Smooth muscle cell (in vitro differentiated cells): Measurements from ENCODE around the gene ZFYVE27. TPM values are rescaled to one million over a fixed set of nuclear protein-coding genes. Genes with fewer than 3 reads are reported as not detected.

Source experiments
- DNase-seq: peaks from one replicate; lab custom pipeline; 2025; ENCODE audit not compliant: unreplicated experiment; lab: John Stamatoyannopoulos, UW
- H2AFZ ChIP-seq: fragments of 200-600 bp; sonication (generic); 2 replicates; pipeline ENCODE4 v1.6.0; 2016; ENCODE audit warnings: antibody characterized with exemption, low read depth, mild to moderate bottlenecking
- H3F3A ChIP-seq: fragments of 200-600 bp; sonication (generic); 2 replicates; pipeline ENCODE4 v1.6.0; 2017; ENCODE audit warnings: antibody characterized with exemption, low read depth
- H3K27ac ChIP-seq: fragments of 200-600 bp; sonication (generic); 2 replicates; pipeline ENCODE4 v1.5.1; 2016; ENCODE audit warnings: low read depth, mild to moderate bottlenecking
- H3K27me3 ChIP-seq: fragments of 200-600 bp; sonication (generic); 2 replicates; pipeline ENCODE4 v1.6.1; 2016; ENCODE audit warnings: low read depth, mild to moderate bottlenecking
- H3K36me3 ChIP-seq: fragments of 200-600 bp; sonication (generic); 2 replicates; pipeline ENCODE4 v1.5.1; 2016; ENCODE audit warnings: low read depth
- H3K4me1 ChIP-seq: fragments of 200-600 bp; sonication (generic); 2 replicates; pipeline ENCODE4 v1.5.1; 2016; ENCODE audit warnings: low read depth
- H3K4me2 ChIP-seq: fragments of 200-600 bp; sonication (generic); 2 replicates; pipeline ENCODE4 v1.6.0; 2016; ENCODE audit warnings: mild to moderate bottlenecking
- H3K4me3 ChIP-seq: fragments of 200-600 bp; sonication (generic); 2 replicates; pipeline ENCODE4 v1.5.1; 2016; ENCODE audit warnings: mild to moderate bottlenecking
- H3K79me2 ChIP-seq: fragments of 200-600 bp; sonication (generic); 2 replicates; pipeline ENCODE4 v1.6.0; 2016; ENCODE audit warnings: low read depth, mild to moderate bottlenecking
- H3K9ac ChIP-seq: fragments of 200-600 bp; sonication (generic); 2 replicates; pipeline ENCODE4 v1.6.0; 2016; ENCODE audit warnings: low read depth
- H3K9me3 ChIP-seq: fragments of 200-600 bp; sonication (generic); replicated peaks from 2 replicates; pipeline ENCODE4 v1.5.1; 2016; ENCODE audit warnings: low read depth
- H4K20me1 ChIP-seq: fragments of 200-600 bp; sonication (generic); 2 replicates; pipeline ENCODE4 v1.6.0; 2016; ENCODE audit warnings: low read depth
- WGBS: methylation state at CpG from one replicate; pipeline ENCODE4 v1.1.7; 2016; ENCODE audit warnings: low lambda C conversion rate; 5-methylcytosine and 5-hydroxymethylcytosine counted together
- polyA plus RNA-seq: library from polyadenylated mRNA; unstranded; fragments of >200 nt; fragmentation: Nextera tagmentation; extraction: Ambion mirVana; gene quantifications from 2 replicates; pipeline ENCODE4 v1.2.1, GENCODE V29; 2016
- total RNA-seq: library from RNA; depleted of rRNA; stranded (reverse); fragments of >200 nt; gene quantifications from 2 replicates; pipeline ENCODE4 v1.2.3, GENCODE V29; 2014
- TF ChIP-seq, protein P1 (sequence below): fragments of 200-600 bp; sonication (generic); IDR thresholded peaks from 2 replicates; pipeline ENCODE4 v1.5.1; 2017; ENCODE audit warnings: borderline replicate concordance, mild to moderate bottlenecking, antibody characterized with exemption; ENCODE audit not compliant: insufficient read depth, poor library complexity, severe bottlenecking

Gene ZFYVE27
- total and polyA plus RNA-seq, 2 experiments from 2014 or later, result 7.0 to 11.4 TPM

DNA sequence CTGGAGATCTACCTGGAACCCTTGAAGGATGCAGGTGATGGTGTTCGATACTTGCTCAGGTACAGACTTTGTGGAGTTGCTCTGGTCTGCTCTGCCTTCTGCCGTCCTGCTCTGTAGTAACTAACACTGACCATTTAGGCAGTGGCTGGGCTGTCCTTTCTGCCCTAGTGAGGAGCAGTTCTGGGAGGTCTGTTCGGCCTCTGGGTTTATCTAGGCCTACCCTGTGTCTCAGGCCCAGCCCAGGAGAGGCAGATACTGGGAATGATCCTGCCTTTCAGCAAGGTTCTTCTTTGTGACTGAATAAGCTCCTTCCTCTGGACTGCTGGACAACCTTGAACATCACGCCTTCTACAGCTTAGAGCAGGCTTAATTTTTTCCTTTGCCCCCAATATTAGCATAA is 1.7 kb downstream of the ZFYVE27 start:
- TF ChIP-seq, protein P1, sequence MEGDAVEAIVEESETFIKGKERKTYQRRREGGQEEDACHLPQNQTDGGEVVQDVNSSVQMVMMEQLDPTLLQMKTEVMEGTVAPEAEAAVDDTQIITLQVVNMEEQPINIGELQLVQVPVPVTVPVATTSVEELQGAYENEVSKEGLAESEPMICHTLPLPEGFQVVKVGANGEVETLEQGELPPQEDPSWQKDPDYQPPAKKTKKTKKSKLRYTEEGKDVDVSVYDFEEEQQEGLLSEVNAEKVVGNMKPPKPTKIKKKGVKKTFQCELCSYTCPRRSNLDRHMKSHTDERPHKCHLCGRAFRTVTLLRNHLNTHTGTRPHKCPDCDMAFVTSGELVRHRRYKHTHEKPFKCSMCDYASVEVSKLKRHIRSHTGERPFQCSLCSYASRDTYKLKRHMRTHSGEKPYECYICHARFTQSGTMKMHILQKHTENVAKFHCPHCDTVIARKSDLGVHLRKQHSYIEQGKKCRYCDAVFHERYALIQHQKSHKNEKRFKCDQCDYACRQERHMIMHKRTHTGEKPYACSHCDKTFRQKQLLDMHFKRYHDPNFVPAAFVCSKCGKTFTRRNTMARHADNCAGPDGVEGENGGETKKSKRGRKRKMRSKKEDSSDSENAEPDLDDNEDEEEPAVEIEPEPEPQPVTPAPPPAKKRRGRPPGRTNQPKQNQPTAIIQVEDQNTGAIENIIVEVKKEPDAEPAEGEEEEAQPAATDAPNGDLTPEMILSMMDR, result no peak
- no peak for DNase-seq
- Histone ChIP-seq H2AFZ (no peak overlapping the region), H3K4me3 (no peak overlapping the region), H3K36me3 (peaks cover 10% of the 10 kb centered on the region), H3K79me2 (peaks cover 55% of the 10 kb centered on the region), H3K4me2 (peak overlapping the region; percentile 93), H3K9me3 (no peaks in the 10 kb centered on the region), H3F3A (no peaks in the 10 kb centered on the region), H3K27me3 (no peaks in the 10 kb centered on the region), H3K4me1 (peaks cover 8% of the 10 kb centered on the region), H3K27ac (no peak overlapping the region), H3K9ac (no peak overlapping the region), H4K20me1 (peaks cover 51% of the 10 kb centered on the region)
- 98% methylated on average over 4 of the region's 4 CpGs for WGBS

DNA sequence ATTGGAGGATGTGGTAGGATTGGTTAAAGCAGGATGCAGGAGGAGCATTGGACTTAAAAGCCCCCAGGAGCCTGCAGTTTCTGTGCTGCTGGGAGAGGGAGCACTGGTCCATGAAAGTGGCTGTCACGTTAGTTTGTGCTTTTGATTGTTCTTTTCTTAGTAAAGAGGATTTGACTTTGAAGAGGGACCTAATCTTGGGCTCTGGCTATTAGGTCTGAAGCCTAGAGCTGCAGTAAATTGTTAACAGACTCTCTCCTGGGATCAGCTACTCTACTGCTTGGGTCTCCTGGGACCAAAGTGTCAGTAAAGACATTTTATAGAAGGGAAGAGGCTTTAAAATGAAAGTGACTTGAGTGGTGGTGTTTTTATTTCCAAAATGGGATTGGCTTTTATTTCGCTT is 3.7 kb downstream of the ZFYVE27 start:
- Histone ChIP-seq H3K36me3 (peaks cover 10% of the 10 kb centered on the region), H3K27me3 (no peaks in the 10 kb centered on the region), H3K4me2 (no peak overlapping the region), H3K79me2 (peaks cover 61% of the 10 kb centered on the region), H3F3A (no peaks in the 10 kb centered on the region), H2AFZ (no peak overlapping the region), H3K4me1 (peaks cover 8% of the 10 kb centered on the region), H4K20me1 (peaks cover 63% of the 10 kb centered on the region), H3K4me3 (no peak overlapping the region), H3K9ac (no peak overlapping the region), H3K9me3 (no peaks in the 10 kb centered on the region), H3K27ac (no peak overlapping the region)
- DNase-seq, result no peak
- TF ChIP-seq, protein P1, result no peak
- 97% methylated on average over 2 of the region's 2 CpGs for WGBS

- no peak overlapping the region for H3K9ac ChIP-seq
- no peak overlapping the region for H2AFZ ChIP-seq
- no peak overlapping the region for H3K4me2 ChIP-seq
- no peak for DNase-seq
- peaks cover 68% of the 10 kb centered on the region for H4K20me1 ChIP-seq
- TF ChIP-seq, protein P1, result no peak
- no peaks in the 10 kb centered on the region for H3F3A ChIP-seq
- H3K27ac ChIP-seq, result no peak overlapping the region
- H3K79me2 ChIP-seq, result peaks cover 54% of the 10 kb centered on the region
- no peaks in the 10 kb centered on the region for H3K9me3 ChIP-seq
- WGBS, result 90% methylated on average over 10 of the region's 10 CpGs
- H3K36me3 ChIP-seq, result peaks cover 10% of the 10 kb centered on the region
- no peaks in the 10 kb centered on the region for H3K27me3 ChIP-seq
- peaks cover 1% of the 10 kb centered on the region for H3K4me1 ChIP-seq
- no peak overlapping the region for H3K4me3 ChIP-seq
Observed at GRCh38 chr10:97743169-97743943, 6.4 kb downstream of the ZFYVE27 start.
